ENCODE measurements around the gene MAMDC2.

Gene MAMDC2

DNA sequence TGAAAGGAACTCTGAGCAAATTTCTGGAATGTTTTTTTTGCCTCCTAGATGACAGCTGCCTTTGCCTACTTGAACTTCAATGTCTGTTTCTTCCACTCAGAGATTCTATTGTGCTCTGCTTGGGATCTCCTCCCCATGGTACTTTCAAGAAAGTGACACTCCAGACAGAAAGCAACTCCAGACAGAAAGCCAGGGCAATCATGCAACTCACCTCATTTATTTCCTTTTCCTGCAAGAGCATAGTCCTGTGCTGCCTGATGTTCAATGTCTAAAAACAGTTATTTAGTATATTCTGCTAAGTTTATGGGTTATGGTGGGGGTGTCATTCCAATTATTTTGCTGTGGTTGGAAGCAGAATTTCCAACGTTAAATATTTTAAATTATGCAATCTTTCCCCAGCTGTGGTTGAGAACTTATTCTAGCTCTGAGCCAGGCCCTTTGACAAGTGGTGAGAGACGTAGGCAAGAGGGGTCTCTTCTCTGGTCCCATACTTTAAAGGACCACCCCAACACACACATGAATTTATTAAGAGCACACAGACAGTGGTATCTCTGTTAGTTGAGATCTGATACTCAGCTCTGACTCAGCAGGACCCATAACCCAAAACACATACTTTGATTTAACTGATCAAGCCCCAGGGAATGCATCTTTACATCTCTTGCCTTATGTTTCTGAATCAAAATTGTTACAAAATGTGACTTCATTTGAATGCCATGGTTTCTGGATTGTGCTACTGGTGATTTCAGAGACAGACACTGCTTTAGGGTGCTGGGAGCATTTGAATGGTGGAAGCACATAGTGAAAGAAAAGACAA is 39.5 kb upstream of the MAMDC2 start:
- TF ChIP-seq, protein P1, sequence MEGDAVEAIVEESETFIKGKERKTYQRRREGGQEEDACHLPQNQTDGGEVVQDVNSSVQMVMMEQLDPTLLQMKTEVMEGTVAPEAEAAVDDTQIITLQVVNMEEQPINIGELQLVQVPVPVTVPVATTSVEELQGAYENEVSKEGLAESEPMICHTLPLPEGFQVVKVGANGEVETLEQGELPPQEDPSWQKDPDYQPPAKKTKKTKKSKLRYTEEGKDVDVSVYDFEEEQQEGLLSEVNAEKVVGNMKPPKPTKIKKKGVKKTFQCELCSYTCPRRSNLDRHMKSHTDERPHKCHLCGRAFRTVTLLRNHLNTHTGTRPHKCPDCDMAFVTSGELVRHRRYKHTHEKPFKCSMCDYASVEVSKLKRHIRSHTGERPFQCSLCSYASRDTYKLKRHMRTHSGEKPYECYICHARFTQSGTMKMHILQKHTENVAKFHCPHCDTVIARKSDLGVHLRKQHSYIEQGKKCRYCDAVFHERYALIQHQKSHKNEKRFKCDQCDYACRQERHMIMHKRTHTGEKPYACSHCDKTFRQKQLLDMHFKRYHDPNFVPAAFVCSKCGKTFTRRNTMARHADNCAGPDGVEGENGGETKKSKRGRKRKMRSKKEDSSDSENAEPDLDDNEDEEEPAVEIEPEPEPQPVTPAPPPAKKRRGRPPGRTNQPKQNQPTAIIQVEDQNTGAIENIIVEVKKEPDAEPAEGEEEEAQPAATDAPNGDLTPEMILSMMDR (IDR thresholded peaks at IDR 0.05; ENCODE audit: low read depth, low read length): no peak
- H3K4me3 ChIP-seq (replicated peaks in 1 of 2; ENCODE audit: low read depth in 2 of 2, low read length in 2 of 2): no peak overlapping the region
- DNase-seq (ENCODE audit: low read depth in 2 of 2): peak; percentile 14 to 85

DNA sequence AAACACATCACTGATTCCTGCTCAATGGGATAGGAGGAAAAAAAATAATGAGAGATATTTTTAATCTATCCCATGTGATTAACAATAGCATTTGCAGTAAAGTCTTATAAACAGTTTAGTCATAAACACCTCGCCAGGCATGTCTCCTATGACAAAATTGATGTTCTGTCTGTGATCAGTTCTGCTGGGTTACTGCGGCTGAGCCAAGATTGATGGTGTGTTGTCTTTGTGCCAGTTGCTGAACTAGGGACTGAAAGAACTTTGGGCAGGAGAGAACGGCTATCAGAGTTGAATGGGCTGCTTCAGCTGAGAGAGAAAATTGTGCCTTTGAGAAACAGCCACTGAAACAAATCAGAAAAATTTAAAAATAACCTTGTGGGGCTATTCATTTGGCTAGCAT is 37.3 kb upstream of the MAMDC2 start:
- TF ChIP-seq, protein P1 (IDR thresholded peaks at IDR 0.05; ENCODE audit: low read depth, low read length): no peak
- no peak for DNase-seq (ENCODE audit: low read depth in 2 of 2)
- no peak overlapping the region for H3K4me3 ChIP-seq (replicated peaks in 1 of 2; ENCODE audit: low read depth in 2 of 2, low read length in 2 of 2)

DNA sequence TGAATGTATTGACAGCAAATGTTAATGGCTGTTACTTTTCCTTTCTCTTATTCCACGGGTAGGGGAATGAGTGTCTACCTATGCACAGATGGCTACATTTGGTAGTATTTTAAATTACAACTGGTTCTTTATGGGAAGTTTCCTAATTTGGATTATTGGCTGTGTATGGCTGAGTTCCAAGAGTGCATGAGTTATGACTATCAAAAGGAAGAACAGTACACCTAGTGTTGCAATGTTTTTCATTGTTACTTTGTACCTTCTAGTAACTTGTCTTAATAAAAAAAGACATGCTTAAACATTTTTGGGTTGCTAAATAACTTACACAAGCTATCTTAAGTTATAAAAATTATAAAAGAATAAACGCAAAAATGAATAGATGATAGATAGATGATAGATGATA is 35.8 kb upstream of the MAMDC2 start:
- DNase-seq (ENCODE audit: low read depth in 2 of 2): peak in 1 of 2 donors; percentile 58
- no peak overlapping the region for H3K4me3 ChIP-seq (replicated peaks in 1 of 2; ENCODE audit: low read depth in 2 of 2, low read length in 2 of 2)
- TF ChIP-seq, protein P1 (IDR thresholded peaks at IDR 0.05; ENCODE audit: low read depth, low read length): no peak

DNA sequence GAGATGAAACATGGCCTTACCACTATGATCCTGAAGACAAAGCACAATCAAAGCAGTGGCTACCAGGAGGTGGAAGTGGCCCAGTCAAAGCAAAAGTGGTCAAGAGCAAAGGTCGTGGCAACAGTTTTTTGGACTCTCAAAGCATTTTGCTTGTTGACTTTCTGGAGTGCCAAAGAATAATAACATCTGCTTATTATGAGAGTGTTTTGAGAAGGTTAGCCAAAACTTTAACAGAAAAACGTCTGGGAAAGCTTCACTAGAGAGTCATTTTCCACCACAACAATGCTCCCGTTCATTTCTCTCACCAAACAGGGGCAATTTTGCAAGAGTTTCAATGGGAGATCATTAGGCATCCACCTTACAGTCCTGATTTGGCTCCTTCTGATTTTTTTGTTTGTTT is 33.6 kb upstream of the MAMDC2 start:
- H3K4me3 ChIP-seq (replicated peaks in 1 of 2; ENCODE audit: low read depth in 2 of 2, low read length in 2 of 2): no peak overlapping the region
- TF ChIP-seq, protein P1 (IDR thresholded peaks at IDR 0.05; ENCODE audit: low read depth, low read length): no peak
- DNase-seq (ENCODE audit: low read depth in 2 of 2): no peak

DNA sequence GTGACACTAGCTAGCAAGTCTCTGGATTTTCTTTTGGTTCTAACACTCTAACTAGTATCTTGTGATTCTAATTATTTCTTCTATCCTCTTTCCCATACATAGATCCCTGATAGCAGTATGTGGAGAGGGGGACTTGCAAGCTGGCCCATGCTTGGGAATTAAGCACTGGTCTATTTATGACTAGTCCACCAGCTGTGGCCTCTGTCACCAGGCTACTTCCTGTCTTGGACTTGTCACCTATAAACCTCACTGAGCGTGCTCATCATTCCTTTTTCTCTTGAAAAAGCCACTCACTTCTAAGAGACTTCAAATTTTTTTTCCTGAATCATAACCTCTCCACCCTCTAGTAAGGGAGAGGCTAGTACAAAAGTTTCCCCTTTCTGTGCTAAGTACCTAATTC is 32.3 kb upstream of the MAMDC2 start:
- peak in 1 of 2 donors; percentile 31 for DNase-seq (ENCODE audit: low read depth in 2 of 2)
- no peak overlapping the region for H3K4me3 ChIP-seq (replicated peaks in 1 of 2; ENCODE audit: low read depth in 2 of 2, low read length in 2 of 2)
- TF ChIP-seq, protein P1 (IDR thresholded peaks at IDR 0.05; ENCODE audit: low read depth, low read length): no peak

DNA sequence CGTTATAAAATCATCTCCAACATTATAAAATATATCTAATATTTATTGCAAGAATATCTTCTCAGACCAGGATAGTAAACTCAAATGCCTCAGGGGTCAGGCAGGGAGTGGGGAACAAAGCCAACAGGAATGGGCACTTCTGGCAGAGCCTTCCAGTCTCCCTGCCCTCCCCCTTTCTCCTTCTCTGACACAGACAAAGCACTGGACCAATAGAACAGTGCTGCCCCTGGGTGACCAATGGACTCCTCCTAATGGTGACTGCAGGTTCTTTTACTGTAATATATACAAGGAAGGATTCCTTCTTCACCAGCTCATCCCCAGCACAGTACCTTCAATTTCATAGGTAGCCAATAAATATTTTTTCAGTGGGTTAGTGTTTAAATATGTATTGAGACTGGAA is 31.1 kb upstream of the MAMDC2 start:
- H3K4me3 ChIP-seq (replicated peaks in 1 of 2; ENCODE audit: low read depth in 2 of 2, low read length in 2 of 2): no peak overlapping the region
- TF ChIP-seq, protein P1 (IDR thresholded peaks at IDR 0.05; ENCODE audit: low read depth, low read length): no peak
- DNase-seq (ENCODE audit: low read depth in 2 of 2): no peak
